ENCODE data around the gene HSD3B7. TPM values are rescaled to one million over a fixed set of nuclear protein-coding genes. Genes with fewer than 3 reads are reported as not detected.
"Not testable (repeated sequence)": the region's sequence is repeated elsewhere in the genome, so short reads cannot be mapped to it uniquely, and the experiment has no call there.

HSD3B7 gene
- 7.0 and 8.2 TPM in 2 replicates for total RNA-seq (2014; rRNA removed; shearing (Covaris generic))

DNA sequence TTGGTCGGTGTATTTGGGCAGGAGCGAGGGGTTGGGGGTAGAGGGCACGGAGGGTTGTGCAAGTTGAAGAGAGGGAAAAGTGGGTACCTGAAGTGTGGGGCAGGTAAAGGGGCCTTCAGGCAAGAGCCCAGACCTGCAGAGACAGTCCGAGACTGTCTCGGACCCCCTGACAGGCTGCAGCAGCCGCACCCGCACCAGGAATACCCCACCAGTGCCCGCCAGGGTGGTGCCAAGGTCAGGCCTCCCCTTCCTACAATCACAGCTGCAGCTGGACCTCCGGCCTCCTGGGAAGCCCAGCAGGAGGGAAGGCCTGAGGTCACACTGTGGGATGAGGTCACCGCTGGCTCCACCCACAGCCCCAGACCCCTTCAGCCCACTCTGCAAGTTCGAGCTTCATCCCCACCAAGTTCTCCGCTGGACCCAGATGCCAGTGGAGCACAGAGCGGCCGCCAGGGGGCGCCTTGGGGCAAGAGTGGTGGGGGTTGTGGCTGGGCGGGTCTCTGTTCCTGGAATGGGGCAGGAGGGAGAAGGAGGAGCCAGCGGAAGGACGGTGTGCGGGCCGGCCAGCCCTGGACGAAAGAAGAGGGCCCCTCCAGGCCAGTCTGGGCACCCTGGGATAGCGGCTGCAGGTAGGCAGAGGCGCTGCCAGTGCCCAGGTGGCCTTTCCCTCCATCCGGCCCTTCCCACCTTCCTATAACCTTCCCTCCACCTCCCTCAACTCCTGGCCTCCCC lies at the start of gene HSD3B7:
Gene HSD3B7 (plus strand): TSS at position 539 of the 732 bp plus-strand sequence. CDS start 452 bp downstream, outside the sequence.
- DNase-seq (ENCODE audit: low read depth) = peak; percentile 76

DNA sequence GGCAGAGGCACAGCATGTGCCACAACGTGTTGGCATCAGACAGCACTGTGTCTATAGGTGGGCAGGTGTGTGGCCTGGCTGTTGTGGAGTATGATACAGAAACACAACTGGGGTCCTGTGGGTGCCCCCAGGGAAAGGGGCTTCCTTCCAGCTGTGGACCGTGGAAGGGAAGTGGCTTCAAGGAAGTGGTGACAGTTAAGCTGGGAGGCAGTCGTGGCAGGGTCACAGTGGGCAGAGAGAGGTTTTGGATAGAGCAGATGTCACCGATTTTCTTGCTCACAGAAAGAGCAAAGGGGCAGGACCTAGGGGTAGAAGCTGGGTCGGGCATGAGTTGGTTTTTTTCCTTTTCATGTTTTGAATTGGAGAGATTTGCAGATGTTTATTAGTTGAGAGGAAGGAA lies 47.3 kb upstream of the HSD3B7 start:
- DNase-seq (ENCODE audit: low read depth) = no peak

DNA sequence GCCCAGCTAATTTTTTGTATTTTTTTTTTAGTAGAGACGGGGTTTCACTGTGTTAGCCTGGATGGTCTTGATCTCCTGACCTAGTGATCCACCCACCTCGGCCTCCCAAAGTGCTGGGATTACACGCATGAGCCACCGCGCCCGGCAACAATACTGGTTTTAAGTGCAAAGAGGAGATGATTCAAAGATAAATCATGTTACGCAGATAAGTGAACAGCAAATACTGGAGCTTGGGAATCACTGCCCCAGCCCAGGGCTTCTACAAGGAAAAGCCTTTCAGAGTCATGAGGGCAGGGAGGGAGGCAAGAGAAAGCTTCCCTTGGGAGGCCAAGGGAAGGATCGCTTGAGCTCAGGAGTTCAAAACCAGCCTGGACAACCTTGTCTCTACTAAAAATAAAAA lies 45.4 kb upstream of the HSD3B7 start:
- not testable (repeated sequence) for DNase-seq (ENCODE audit: low read depth)

DNA sequence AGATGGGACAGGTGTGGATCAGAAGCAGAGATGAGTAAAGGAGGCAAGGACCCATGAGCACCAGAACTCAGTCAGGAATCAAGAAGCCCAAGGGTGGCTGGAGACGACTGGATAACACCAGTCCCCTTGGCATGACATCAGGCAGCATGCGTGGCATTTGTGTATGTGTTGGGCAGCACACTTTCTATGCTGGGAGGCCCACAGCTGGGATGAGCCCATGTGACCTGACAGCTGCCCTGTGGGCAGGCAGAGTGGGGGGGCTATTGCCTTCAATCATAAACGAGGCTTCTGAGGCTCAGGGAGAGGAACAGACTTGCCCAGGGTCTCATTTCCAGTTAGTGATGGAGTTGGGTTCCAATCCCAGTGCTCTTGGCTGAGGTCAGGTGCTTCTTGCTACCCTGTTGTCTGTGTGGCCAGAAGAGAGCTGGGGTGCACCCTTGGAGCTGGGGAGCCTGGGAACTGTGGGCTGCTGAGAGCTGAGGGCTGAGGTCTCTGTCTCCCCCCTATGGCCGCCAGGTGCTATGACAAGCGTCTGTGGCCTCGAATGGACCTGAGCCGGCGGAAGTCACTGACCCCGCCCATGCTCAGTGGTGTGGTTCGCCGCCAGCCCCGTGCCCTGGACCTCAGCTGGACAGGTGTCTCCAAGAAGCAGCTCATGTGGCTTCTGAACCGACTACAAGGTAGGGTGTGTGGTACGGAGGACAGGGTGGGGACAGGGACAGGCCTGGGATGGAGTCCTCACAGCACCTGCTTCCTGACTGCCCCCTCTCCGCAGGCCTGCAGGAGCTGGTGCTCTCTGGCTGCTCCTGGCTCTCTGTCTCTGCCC lies 43.2 kb upstream of the HSD3B7 start:
- peak; percentile 67 for DNase-seq (ENCODE audit: low read depth)

DNA sequence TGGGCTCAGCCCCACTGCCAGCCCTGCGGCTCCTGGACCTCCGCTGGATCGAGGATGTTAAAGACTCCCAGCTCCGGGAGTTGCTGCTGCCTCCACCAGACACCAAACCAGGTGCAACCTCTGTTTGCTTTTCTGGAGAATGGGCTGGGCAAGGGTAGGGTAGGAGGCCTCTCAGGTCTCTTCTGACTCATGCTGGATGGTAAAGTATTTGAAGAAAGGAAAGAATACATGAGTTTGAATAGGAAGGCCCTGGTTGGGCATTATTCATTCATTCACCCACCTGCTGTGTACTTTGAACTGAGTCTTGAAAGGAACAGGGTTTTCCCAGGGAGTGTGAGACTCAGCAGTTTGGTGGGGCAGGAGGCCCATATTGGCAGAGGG lies 42.6 kb upstream of the HSD3B7 start:
- DNase-seq (ENCODE audit: low read depth) = no peak

DNA sequence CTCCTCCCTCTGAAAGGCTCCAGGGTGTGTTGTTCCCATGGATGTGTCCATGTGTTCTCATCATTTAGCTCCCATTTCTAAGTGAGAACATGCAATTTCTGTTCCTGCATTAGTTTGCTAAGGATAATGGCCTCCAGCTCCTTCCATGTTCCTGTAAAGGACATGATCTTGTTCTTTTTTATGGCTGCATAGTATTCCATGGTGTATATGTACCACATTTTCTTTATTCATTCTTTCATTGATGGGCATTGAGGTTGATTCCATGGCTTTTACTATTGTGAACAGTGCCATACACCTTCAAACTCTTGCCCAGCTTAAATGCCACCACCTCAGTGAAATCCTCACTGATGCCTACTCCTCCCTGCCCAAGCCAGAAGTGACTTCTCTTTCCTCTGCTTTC lies 40.7 kb upstream of the HSD3B7 start:
- no peak for DNase-seq (ENCODE audit: low read depth)

DNA sequence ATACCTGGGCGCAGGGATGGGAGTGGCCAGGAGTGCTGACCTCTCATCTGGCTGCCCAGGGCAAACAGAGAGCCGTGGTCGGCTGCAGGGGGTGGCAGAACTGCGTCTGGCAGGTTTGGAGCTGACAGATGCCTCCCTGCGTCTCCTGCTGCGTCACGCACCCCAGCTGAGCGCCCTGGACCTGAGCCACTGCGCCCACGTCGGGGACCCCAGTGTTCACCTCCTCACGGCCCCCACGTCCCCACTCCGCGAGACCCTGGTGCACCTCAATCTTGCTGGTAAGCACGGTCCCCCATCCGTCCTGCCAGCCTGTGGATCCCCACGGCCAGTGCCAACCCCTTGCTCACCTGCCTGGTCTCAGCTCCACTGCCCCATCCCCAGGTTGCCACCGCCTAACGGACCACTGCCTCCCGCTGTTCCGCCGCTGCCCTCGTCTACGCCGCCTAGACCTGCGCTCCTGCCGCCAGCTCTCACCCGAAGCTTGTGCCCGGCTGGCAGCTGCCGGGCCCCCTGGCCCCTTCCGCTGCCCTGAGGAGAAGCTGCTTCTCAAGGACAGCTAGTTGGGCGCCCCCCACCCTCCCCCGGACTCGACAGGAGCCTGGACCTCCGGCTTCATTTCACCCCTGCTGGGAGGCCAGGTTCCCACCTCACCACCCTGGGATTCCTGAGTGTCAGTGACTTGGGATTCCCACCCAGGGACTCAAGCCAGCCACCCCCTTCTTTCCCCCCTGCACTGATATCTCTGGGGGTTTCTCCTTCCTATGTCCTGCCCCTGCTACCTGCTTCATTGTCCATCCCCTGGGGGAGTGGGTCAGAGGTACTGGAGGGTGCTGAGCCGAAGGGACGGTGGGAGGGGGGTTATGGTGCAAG lies 38.1 kb upstream of the HSD3B7 start:
- no peak for DNase-seq (ENCODE audit: low read depth)

DNA sequence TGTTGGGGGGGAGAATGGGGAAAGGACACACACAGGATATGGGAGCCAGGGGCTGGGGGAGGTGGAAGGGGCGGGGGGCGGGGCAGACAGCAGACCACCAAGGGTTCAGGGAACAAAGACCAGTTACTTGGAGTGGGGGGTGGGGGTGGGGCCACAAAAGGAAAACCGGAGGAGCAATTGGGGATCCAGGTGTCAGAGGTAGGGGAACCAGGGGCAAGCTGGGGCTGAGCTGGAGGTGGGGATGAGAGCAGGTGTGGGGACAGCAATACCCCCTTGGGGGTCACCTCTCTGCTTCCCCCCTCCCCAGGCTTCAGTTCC lies 37.5 kb upstream of the HSD3B7 start:
- no peak for DNase-seq (ENCODE audit: low read depth)

DNA sequence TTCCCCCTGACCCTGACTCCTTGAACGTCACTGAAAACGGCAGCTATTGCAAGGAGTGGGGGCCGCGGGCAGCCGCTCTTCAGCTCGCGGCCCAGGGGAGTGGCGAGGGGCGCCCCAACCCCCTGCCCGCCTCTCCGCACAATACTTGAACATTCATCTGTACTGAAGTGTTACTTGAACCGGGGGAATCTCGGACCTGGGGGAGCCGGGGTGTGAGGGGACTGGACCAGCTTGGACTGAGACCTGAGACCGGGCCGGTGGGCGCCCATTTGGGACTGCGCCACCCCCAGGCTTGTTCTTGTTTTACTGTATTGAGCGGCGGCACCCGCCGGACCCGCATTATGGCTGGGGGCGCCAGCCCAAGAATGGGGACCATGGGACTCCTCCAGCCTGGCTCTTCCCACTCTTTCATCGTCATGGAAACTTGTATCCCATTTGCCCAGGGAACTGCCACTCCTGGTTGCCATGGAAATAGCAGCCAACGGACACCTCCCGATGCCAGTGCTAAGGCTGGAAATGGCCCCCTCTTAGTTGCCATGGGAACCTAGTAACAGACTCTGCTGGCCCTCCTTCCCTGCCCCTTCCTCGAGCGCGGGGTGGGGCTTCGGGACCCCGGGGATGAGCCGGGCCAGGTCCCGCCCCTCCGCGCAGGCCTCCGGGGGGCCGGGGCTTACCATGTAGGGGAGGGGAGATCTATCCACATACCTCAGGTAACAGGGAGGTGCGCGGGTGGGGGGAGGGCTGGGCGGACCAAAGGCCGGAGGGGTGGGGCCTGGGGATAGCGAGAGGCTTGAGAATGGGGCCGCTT lies 36.9 kb upstream of the HSD3B7 start:
- DNase-seq (ENCODE audit: low read depth) = peak; percentile 98

DNA sequence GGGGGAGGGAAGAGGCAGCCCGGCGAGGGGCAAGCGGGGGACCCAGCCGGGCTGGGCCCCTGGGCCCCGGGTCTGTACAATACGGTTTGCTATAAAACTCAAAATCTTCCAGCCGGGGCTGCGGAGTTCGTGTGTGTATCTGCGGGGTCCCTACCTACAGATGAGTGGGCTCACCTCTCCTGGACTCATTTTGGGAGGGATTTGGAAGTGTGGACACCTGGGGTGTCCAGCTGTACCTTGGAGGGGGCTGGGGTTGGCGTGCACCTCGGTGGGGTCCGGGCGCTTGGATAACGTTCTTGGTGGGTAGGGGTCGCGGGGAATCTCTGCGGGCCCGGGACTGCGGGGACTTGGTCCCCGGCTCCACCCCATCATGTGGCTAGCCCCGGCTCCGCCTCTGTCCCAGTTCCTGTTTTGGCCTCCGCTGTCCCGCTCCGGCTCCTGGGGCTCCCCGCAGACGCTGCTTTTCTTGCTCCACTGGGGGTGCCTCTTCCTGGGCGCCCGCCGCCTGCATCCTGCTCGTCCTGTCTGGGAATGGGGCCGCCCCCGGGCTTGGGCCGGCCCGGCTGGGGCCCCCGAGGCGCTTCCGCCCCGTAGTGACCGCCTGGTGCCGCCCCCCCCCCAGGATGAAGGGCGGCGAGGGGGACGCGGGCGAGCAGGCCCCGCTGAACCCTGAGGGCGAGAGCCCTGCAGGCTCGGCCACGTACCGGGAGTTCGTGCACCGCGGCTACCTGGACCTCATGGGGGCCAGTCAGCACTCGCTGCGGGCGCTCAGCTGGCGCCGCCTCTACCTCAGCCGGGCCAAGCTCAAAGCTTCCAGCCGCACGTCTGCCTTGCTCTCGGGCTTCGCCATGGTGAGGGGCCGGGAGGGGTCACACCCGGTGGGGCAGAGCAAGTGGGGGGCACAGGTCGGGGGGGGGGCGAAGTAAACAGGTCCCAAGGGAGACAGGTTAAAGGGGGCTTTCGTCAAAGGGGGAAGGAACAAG lies 36.0 kb upstream of the HSD3B7 start, which contains the start of gene ORAI3:
Gene ORAI3 (plus strand): TSS at position 402 of the 983 bp plus-strand sequence. CDS start 222 bp downstream, at position 624.
- DNase-seq (ENCODE audit: low read depth) = peak; percentile 79

DNA sequence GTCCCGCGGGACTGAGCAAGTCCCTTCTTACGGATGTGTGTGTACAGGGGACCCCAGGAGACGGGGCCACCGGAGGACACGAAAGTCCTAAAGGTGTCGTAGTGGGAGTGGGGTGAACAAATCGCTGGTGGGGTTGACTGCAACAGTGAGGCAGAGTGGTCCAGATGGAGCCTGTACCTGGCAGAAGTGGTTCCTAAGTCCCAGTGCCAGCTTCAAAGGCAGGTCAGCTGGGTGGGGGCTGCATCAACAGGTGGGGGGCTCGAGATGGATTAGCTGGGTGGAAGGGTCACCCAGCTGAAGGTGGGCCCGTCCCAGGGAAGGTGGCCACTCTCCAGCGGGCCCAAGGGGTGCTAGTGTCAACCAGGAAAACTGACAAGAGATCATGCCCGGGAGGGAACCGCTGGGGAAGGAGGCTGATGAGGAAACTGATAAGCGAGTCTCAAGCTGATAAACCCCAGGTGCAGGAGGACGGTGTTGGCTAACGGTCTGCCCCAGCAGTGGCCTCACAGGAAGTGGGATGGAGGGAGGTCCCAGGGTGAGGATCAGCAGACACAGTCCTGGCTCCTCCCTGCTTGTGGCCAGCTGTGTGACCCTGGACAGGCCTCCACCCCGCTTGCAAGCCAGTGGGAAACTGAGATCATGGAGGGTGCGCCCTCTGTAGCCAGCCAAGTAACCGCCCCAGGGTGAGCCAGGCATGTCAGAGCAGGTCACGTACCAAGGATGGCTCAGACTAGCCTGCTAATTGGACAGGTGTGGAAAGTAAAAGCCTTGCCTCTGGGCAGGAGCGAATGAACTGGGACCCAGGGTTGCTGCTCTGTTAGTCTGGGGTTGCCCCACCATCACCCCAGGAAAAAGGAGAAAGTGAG lies 35.1 kb upstream of the HSD3B7 start:
- peak; percentile 94 for DNase-seq (ENCODE audit: low read depth)

DNA sequence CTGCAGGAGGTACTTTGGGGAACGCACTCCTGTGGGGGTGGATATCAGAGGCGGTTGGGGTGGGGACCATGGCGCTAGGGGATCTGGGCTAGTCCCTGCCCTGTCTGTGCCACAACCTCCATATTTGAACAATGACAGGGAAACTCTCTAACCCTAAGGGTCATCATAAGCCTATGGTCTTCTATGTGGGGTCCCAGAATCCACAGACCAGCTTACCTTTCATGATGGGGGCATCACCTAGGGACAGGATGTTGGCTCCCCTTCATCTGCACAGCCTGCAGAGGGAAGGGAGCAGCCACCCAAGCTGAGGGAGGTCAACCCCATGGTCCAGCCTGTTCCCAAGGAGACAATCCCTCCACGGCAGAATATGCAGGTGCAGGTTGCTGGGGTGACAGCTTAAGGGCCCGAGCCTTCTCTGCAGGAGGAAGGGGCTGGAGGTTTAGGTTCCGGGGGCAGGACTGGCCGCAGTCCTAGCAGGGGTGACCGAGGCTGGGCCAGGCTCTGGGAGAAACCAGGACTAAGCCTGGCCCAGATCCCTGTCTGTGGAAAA lies 34.4 kb upstream of the HSD3B7 start:
- DNase-seq (ENCODE audit: low read depth) = no peak

DNA sequence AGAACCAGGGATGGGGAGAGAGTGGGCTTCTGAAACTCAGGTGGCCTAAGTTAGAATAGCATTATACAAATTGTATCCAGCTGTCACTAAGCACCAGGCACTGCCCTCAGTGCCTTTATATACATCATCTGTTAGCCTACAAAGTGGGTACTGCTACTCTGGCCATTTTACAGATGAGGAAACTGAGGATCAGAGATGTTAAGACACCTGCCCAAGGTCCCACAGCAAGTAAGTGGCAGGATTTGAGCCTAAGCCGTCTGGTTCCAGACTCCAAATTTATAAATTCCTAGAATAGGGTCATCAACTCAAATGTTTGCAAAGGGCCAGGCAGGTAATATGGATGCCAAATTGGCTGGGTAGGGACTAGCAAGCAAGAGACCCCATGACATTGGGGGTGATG lies 33.8 kb upstream of the HSD3B7 start:
- DNase-seq (ENCODE audit: low read depth) = no peak

DNA sequence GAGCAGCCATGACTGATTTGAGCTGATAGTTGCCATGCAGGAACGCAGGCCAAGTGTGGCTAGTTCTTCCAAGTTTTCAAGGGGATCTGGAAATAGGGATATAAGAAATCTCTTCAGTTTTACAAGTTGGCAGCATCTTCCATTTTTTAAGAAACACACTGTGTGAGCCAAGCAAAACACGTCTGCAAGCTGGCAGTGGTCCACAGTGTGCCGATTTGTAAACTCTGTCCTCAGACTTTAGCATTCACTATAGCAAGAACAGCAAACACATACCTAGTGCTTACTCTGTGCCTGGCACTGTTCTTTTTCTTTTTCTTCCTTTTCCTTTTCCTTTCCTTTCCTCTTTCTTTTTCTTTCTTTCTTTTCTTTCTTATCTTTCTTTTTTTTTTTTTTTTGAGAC lies 33.3 kb upstream of the HSD3B7 start:
- DNase-seq (ENCODE audit: low read depth) = peak; percentile 24

DNA sequence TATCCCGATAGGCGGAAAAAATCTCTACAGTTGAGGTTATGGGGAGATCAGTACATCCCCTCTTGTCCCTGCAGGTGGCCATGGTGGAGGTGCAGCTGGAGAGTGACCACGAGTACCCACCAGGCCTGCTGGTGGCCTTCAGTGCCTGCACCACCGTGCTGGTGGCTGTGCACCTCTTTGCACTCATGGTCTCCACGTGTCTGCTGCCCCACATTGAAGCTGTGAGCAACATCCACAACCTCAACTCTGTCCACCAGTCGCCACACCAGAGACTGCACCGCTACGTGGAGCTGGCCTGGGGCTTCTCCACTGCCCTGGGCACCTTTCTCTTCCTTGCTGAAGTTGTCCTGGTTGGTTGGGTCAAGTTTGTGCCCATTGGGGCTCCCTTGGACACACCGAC lies 31.9 kb upstream of the HSD3B7 start:
- no peak for DNase-seq (ENCODE audit: low read depth)

DNA sequence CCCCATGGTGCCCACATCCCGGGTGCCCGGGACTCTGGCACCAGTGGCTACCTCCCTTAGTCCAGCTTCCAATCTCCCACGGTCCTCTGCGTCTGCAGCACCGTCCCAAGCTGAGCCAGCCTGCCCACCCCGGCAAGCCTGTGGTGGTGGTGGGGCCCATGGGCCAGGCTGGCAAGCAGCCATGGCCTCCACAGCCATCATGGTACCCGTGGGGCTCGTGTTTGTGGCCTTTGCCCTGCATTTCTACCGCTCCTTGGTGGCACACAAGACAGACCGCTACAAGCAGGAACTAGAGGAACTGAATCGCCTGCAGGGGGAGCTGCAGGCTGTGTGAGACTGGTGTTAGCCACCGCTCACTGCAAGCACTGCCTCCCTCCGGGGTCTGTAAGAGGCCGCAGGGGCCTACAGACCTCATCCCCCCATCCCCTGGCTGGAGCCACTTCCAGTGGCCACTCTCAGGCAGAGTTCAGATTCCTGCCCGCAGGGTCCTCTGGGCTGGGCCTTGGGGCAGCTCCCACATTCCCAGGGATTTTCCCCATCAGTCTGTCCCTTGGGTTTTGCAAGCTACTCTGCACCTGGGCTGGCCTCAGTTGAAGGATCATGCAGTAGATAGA lies 31.4 kb upstream of the HSD3B7 start:
- peak; percentile 57 for DNase-seq (ENCODE audit: low read depth)

DNA sequence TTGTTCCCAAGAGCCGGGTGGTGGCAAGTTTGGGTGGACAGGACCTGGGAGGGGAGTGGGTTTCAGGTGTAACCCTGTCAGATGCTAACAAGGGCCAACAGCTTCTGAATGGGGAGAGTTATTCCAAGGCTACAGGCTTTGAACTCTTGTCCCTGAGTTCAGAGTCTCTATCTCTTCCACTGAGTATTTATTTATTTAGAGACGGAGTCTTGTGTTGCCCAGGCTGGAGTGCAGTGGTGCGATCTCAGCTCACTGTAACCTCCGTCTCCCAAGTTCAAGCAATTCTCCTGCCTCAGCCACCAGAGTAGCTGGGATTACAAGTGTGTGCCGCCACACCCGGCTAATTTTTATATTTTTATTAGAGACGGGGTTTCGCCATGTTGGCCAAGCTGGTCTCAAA lies 30.0 kb upstream of the HSD3B7 start:
- no peak for DNase-seq (ENCODE audit: low read depth)

Measured in M059J (cell line).